Testis (tissue), 3 donors: ENCODE measurements around the gene VAV2. TPM values are rescaled to one million over a fixed set of nuclear protein-coding genes. Genes with fewer than 3 reads are reported as not detected.

Experiments
- DNase-seq: peaks from one replicate; pipeline ENCODE4 v3.0.0-alpha.2; 2019
- H3K27ac ChIP-seq, 2 donors: fragments of 200-600 bp; sonication (generic); one replicate each; pipeline ENCODE4 v1.5.1; 2019
- H3K27me3 ChIP-seq: fragments of 200-600 bp; sonication (generic); one replicate; pipeline ENCODE4 v1.5.1; 2019
- H3K36me3 ChIP-seq: fragments of 200-600 bp; sonication (generic); one replicate; pipeline ENCODE4 v1.5.1; 2017; ENCODE audit warnings: low read depth; ENCODE audit errors: missing control alignments
- H3K4me1 ChIP-seq: fragments of 200-600 bp; sonication (generic); one replicate; pipeline ENCODE4 v1.5.1; 2019
- H3K4me3 ChIP-seq, 2 donors: fragments of 200-600 bp; sonication (generic); one replicate each; pipeline ENCODE4 v1.5.1; 2017 to 2019
- H3K9me3 ChIP-seq: fragments of 200-600 bp; sonication (generic); one replicate; pipeline ENCODE4 v1.5.1; 2017
- POLR2A ChIP-seq: fragments of 450-650 bp; IDR thresholded peaks from one replicate; pipeline ENCODE4 v1.6.1; 2017; ENCODE audit warnings: antibody characterized with exemption, mild to moderate bottlenecking, moderate library complexity
- WGBS, 2 donors: methylation state at CpG; one replicate each; pipeline ENCODE4 v1.1.5; 2018; 5-methylcytosine and 5-hydroxymethylcytosine counted together
- intact Hi-C: fragments of 100-400 bp; cut with DNase I; formaldehyde crosslinking; loops from one replicate; pipeline ENCODE4 v1.15.1; 2023; ENCODE audit warnings: low total_unique reads
- polyA plus RNA-seq: library from polyadenylated mRNA; stranded (reverse); fragments of 350-450 nt; fragmentation: Illumina TruSeq; extraction: RNeasy Lipid Tissue Mini Kit (QIAGEN cat#74804); gene quantifications from one replicate; pipeline ENCODE4 v1.2.3, GENCODE V29; 2014; ENCODE audit warnings: low read depth, low replicate concordance; ENCODE audit not compliant: insufficient read depth
- total RNA-seq, 2 donors: library from RNA; depleted of rRNA; stranded (reverse); fragments of >200 nt; gene quantifications; one replicate each; pipeline ENCODE4 v1.2.3, GENCODE V29; 2016
- TF ChIP-seq, protein P1 (sequence below), 3 experiments: fragments of 450-650 bp in 2 of 3; fragments of 200-600 bp in 1 of 3; sonication (generic) in 1 of 3; IDR thresholded peaks; one replicate each; pipeline ENCODE4 v1.5.1; 2016 to 2019; ENCODE audit warnings: antibody characterized with exemption in 3 of 3, mild to moderate bottlenecking in 2 of 3, moderate library complexity in 1 of 3

Gene VAV2
- total and polyA plus RNA-seq, 3 donors from 2014 or later = 11.0 to 14.1 (median 12.2) TPM

DNA sequence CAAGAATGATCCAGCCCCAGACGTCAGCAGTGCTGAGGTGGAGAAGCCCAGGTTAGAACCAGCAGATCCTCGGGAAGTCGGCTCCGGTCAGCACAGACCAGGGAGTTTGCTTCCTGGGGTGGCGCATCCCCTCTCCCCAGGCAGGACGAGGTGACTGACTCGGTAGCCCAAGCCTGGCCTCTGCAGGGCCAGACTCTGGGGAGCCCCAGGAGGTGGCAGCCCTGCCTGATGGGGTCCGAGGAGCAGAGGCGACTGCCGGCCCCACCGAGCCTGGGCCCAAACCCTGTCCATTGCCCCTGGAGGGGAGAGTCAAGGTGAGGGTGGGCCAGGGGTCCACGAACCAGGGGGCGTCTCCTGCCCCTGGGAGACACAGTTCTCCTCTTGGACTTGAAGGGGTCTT lies 201.1 kb downstream of the VAV2 start:
- H3K27ac ChIP-seq = no peak overlapping the region
- H3K4me1 ChIP-seq = peaks cover 6% of the 10 kb centered on the region
- DNase-seq = no peak
- no peak overlapping the region for H3K4me3 ChIP-seq
- H3K27me3 ChIP-seq = no peaks in the 10 kb centered on the region
- no peaks in the 10 kb centered on the region for H3K36me3 ChIP-seq
- TF ChIP-seq POLR2A = no peak
- TF ChIP-seq, protein P1, sequence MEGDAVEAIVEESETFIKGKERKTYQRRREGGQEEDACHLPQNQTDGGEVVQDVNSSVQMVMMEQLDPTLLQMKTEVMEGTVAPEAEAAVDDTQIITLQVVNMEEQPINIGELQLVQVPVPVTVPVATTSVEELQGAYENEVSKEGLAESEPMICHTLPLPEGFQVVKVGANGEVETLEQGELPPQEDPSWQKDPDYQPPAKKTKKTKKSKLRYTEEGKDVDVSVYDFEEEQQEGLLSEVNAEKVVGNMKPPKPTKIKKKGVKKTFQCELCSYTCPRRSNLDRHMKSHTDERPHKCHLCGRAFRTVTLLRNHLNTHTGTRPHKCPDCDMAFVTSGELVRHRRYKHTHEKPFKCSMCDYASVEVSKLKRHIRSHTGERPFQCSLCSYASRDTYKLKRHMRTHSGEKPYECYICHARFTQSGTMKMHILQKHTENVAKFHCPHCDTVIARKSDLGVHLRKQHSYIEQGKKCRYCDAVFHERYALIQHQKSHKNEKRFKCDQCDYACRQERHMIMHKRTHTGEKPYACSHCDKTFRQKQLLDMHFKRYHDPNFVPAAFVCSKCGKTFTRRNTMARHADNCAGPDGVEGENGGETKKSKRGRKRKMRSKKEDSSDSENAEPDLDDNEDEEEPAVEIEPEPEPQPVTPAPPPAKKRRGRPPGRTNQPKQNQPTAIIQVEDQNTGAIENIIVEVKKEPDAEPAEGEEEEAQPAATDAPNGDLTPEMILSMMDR (IDR thresholded peaks at IDR 0.05) = no peak
- WGBS, 2 donors = 90 to 94% methylated on average over 6 to 13 of the region's 13 CpGs
- no peaks in the 10 kb centered on the region for H3K9me3 ChIP-seq
- intact Hi-C loops = loop anchor here (2.0 kb wide), 1 partner anchor 202 kb away; the partner anchor contains the start of gene VAV2

DNA sequence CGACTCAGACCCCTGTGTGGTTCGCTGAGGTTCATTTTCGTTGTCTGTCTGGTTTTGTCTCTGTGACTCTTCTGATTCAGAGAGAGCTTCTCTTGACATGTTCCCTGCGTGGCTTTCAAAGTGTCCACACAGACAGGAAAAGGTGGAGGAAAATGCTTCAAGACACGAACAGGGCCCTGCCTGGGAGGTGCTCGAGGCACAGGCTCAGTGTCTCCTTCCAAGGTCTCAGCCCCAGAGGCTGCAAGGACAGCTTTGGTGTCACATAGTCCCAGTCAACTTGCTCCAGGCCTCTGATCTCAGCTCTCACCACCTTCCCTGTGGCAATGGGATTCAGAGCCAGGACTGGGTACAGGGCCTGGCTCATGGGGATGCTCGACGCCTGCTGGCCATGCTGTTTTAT lies 202.3 kb downstream of the VAV2 start:
- no peak for TF ChIP-seq POLR2A
- TF ChIP-seq, protein P1 (IDR thresholded peaks at IDR 0.05) = no peak
- intact Hi-C loops = loop anchor here (2.0 kb wide), 1 partner anchor 203 kb away; the partner anchor contains the start of gene VAV2
- Histone ChIP-seq H3K27me3 (no peaks in the 10 kb centered on the region), H3K27ac (no peak overlapping the region), H3K36me3 (no peaks in the 10 kb centered on the region), H3K9me3 (no peaks in the 10 kb centered on the region), H3K4me1 (peaks cover 6% of the 10 kb centered on the region), H3K4me3 (no peak overlapping the region)
- DNase-seq = no peak
- WGBS, 2 donors = 80 to 84% methylated on average over 8 of the region's 8 CpGs

DNA sequence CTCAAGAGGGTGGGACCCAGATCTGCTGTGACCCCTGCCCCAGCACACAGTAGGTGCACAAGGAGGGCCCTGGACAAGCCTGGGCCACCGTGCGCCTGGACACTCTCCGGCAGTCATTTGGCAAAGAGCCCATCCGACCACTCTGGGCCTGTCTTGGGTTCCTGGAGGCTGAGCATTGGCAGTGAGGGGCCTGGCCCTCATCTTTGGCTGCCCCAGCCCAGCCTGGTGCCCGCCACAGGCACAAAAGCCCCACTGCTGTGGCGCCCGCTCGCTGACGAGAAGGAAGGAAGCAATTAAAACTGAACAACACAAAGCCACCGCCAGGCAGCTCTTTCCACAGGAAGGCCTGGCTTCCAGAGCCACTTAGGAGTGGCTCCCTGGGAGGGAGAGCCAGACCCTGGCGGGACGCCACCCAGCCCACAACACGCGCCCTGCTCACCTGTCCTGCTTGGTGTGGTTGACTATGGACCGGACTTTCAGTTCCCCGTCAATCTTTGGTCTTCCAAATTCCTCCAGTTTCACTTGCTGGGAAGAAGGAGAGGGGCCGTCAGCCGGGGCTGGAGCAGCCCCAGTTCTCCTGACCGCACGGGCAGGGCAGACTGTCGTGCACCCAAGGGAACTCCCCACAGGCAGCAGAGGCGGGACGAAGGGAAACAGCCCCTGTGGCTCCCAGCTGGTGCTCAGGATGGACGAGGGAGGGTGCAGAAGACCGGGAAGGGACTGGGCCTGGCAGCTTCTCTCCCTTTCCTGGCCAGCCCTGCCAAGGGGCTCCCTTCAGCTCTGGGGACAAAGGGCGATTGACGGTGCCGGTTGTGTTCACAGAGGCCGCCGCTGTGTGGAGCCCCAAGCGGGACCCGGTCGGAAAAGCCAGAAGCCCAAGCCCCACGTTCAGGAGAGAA lies 203.1 kb downstream of the VAV2 start:
- no peak for DNase-seq
- TF ChIP-seq, protein P1 (IDR thresholded peaks at IDR 0.05) = no peak
- TF ChIP-seq POLR2A = no peak
- Histone ChIP-seq H3K4me1 (peaks cover 6% of the 10 kb centered on the region), H3K4me3 (no peak overlapping the region), H3K27me3 (no peaks in the 10 kb centered on the region), H3K27ac (no peak overlapping the region), H3K9me3 (no peaks in the 10 kb centered on the region), H3K36me3 (no peaks in the 10 kb centered on the region)
- intact Hi-C loops = no loop called here
- WGBS, 2 donors = 83 to 85% methylated on average over 29 to 34 of the region's 34 CpGs

DNA sequence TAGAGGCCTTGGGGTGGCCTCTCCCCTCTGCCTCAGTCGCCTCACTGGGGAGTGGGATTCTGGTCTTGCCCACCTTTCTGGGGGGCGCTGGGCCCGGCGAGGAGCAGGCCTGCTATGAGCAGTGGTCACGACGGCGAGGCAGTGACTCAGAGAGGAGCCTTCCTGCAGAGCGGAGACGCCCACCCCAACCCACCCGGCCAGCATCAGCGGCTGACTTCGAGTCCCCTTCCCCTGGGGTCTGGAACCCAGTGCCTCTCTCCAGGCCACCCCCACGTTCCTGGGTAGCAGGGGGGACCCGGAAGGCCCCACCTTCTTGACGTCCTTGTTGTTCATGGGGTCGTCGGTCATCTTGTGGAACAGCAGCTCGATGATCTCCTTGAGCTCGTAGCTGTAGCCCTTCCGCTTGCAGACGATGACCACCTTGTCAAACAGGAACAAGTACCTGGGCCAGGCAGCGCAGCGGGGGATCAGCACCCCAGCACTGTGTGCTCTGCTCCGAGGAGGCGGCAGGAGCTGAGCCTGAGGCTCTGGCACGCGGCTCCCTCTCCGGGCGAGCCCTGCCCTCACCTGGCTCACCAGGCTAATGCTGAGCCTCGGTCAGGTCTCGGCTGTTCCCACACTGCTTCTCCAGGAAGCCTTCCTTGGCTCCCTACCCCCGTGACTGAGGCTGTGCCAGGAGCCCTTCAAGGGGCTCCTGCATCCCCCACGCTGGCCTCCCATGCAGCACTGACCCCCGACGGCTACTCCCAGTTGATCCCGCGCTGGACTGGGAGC lies 203.9 kb downstream of the VAV2 start:
- Histone ChIP-seq H3K4me3 (no peak overlapping the region), H3K9me3 (no peaks in the 10 kb centered on the region), H3K27ac (no peak overlapping the region), H3K36me3 (no peaks in the 10 kb centered on the region), H3K4me1 (peaks cover 2% of the 10 kb centered on the region), H3K27me3 (no peaks in the 10 kb centered on the region)
- TF ChIP-seq, protein P1 (IDR thresholded peaks at IDR 0.05) = no peak
- no peak for TF ChIP-seq POLR2A
- no peak for DNase-seq
- 89 to 92% methylated on average over 16 to 37 of the region's 37 CpGs for WGBS, 2 donors
- intact Hi-C loops = no loop called here
